GM10266 (cell line): ENCODE data around the gene BHLHA15.

Source experiments
- DNase-seq: peaks from one replicate; pipeline ENCODE4 v3.0.0; 2012; ENCODE audit errors: extremely low spot score
- TF ChIP-seq, protein P1 (sequence below): IDR thresholded peaks from 2 replicates; pipeline ENCODE4 v1.5.1; 2012; ENCODE audit warnings: mild to moderate bottlenecking, low read depth; ENCODE audit not compliant: control insufficient read depth, insufficient read depth; ENCODE audit errors: missing control alignments

BHLHA15 gene

GRCh38 chr7:98234429-98235147, 23.3 kb downstream of the BHLHA15 start:
- no peak for DNase-seq
- TF ChIP-seq, protein P1, sequence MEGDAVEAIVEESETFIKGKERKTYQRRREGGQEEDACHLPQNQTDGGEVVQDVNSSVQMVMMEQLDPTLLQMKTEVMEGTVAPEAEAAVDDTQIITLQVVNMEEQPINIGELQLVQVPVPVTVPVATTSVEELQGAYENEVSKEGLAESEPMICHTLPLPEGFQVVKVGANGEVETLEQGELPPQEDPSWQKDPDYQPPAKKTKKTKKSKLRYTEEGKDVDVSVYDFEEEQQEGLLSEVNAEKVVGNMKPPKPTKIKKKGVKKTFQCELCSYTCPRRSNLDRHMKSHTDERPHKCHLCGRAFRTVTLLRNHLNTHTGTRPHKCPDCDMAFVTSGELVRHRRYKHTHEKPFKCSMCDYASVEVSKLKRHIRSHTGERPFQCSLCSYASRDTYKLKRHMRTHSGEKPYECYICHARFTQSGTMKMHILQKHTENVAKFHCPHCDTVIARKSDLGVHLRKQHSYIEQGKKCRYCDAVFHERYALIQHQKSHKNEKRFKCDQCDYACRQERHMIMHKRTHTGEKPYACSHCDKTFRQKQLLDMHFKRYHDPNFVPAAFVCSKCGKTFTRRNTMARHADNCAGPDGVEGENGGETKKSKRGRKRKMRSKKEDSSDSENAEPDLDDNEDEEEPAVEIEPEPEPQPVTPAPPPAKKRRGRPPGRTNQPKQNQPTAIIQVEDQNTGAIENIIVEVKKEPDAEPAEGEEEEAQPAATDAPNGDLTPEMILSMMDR: no peak

GRCh38 chr7:98235901-98236300, 24.7 kb downstream of the BHLHA15 start:
- TF ChIP-seq, protein P1: no peak
- no peak for DNase-seq

DNA sequence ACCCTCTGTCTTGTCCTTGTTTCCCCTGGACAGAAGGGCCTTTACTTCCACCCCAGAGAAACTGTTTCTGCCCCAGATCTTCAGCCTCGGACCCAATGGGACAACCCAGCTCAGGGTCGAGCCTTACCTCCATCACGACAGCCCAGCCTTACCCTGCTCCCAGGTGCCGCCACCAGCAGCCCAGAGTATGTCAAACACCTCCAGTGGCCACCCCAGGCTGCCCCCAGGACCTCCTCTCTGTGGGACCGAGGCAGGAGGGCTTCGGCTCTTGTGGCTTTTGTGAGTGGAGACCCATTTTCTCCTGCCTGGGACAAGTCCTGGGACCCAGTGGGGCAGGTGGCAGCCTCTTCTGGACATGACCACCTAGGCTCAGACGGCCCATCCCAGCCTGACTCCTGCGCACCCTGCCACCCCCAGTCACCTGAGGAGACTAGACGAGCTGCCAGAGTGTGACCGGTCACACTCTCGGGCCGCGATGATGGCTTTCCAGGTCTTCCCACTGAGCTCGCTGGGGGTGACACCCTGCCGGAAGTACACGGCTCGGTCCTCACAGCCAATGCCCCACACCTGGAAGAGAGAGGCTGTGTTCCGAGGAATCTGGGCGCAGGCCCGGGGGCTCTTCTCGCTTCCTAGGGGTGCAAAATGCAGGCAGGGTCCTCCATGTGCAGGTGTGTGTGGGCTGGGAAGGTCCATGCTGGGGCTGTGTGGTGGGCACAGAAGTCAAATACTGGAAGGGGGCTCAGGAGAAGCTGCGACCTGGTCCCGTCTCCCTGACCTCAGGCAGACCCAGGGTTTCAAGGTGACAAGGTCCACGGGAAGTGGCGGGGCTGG, 25.3 kb downstream of the BHLHA15 start:
- TF ChIP-seq, protein P1: no peak
- DNase-seq: no peak

DNA sequence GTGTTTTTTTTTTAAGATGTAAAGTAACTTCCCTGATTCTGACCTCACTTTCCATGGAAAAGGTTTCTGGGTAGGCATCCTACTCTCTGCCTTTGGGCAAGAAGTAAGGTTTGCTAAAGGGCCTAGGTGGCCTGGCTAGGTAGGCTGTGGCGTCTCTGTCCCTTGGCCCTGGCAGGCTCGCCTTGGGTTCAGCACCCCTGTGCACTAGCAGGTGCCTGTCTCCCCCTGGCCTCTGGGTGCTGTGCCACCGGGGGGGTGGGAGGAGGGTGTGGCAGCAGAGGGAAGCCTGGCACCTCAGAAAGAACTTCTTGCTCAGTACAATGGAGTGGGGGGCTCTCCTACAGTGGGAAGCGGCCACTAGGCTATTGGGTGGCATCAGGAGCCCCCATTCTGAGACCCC, 26.8 kb downstream of the BHLHA15 start:
- TF ChIP-seq, protein P1: no peak
- no peak for DNase-seq

- TF ChIP-seq, protein P1: no peak
- no peak for DNase-seq
Measured at GRCh38 chr7:98238976-98239375, 27.7 kb downstream of the BHLHA15 start.

DNA sequence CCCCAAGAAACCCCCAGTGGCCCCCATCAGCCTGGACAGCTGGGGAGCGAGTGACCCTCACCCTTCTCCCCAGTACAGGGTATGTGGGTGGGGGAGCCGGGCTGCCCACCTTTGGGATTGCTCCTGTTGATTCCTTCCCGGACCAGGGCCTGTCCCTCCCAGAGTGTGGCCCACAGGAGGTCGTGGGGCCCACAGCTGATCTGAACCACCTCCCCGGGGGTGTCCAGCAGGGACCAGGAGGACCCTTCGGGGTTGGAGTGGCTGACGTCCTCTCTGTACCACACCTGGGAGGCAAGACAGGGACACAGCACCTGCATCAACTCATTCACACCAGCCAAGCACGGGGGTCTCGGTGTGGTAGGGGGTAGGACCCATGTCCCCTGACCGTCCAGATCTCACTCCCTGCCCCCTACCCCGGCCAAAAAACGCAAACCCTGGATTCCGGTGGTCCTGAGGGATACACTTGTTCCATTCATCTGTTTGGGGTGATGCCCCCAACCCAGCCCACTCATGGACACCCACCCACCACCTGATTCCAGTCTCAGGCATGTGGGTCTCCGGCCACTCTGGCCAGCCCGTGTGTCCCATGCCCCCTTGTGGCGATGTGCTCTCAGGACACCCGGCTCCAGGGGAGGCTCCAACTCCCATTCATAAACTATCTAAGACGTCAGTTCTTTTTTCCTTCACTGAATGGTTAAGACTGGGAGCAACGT, 29.9 kb downstream of the BHLHA15 start:
- TF ChIP-seq, protein P1: peak; percentile 71
- DNase-seq: peak; percentile 73
